Activated T-helper 1 cell treated with anti-CD3 and anti-CD28 coated beads, Interleukin-12 subunit alpha, Interleukin-12 subunit beta, Interleukin-2, Interleukin-4 antibody, amounts not matched to agents 30 ng/mL and 10 ng/mL and 1 ng/mL, durations not matched to agents 14 hours and 24 hours and 36 hours (primary cell): ENCODE data around the gene RTP1. TPM values are rescaled to one million over a fixed set of nuclear protein-coding genes. Genes with fewer than 3 reads are reported as not detected.
"Not testable (repeated sequence)": the region's sequence is repeated elsewhere in the genome, so short reads cannot be mapped to it uniquely, and the experiment has no call there.

Source experiments
- DNase-seq: peaks from one replicate; pipeline ENCODE4 v3.0.0; 2021; ENCODE audit warnings: low spot score
- H3K27ac Mint-ChIP-seq: one replicate; pipeline ENCODE4 v1.8.0; 2021; ENCODE audit warnings: mild to moderate bottlenecking, mixed read lengths
- H3K27me3 Mint-ChIP-seq: one replicate; pipeline ENCODE4 v1.8.0; 2022; ENCODE audit warnings: mild to moderate bottlenecking, moderate library complexity, mixed read lengths; ENCODE audit not compliant: insufficient read depth
- H3K36me3 Mint-ChIP-seq: one replicate; pipeline ENCODE4 v1.8.0; 2021; ENCODE audit warnings: low read depth, mixed read lengths
- H3K4me1 Mint-ChIP-seq: one replicate; pipeline ENCODE4 v1.8.0; 2021; ENCODE audit warnings: low read depth, mixed read lengths
- H3K4me3 Mint-ChIP-seq: one replicate; pipeline ENCODE4 v1.8.0; 2021; ENCODE audit warnings: mild to moderate bottlenecking, moderate library complexity, mixed read lengths
- H3K9me3 Mint-ChIP-seq: one replicate; pipeline ENCODE4 v1.8.0; 2021; ENCODE audit warnings: mixed read lengths
- intact Hi-C: fragments of 100-400 bp; cut with micrococcal nuclease; formaldehyde crosslinking; loops from one replicate; pipeline ENCODE4 v1.15.1; 2024
- total RNA-seq: library from RNA; stranded (reverse); gene quantifications from 2 replicates; pipeline ENCODE4 v1.2.3, GENCODE V29; 2022

Gene RTP1
- total RNA-seq, 1 donor from 2014 or later = not detected

DNA sequence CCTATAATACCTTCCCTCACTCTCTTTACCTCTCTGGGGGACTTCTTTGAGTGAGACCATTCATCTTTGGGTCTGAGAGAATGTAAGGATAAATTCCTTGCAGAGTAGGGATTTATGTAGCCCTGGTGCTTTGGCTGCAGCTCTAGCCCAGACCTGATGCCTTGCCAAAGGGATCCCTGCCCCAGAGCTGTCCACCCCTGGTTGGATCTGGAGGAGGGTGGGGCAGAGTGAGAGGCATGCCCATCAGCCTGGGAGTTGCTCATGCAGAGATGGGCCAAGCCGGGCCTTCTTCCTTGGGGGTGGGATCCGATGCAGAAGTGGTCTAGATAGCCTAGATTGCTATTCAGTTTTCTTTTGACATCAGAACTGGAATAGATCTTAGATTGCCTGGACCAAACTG is 31.5 kb downstream of the RTP1 start:
- H3K36me3 Mint-ChIP-seq = no peaks in the 10 kb centered on the region
- H3K27me3 Mint-ChIP-seq = peaks cover 3% of the 10 kb centered on the region
- no peak overlapping the region for H3K4me3 Mint-ChIP-seq
- H3K9me3 Mint-ChIP-seq = no peaks in the 10 kb centered on the region
- no peak overlapping the region for H3K27ac Mint-ChIP-seq
- intact Hi-C loops = no loop called here
- no peaks in the 10 kb centered on the region for H3K4me1 Mint-ChIP-seq
- DNase-seq = no peak

DNA sequence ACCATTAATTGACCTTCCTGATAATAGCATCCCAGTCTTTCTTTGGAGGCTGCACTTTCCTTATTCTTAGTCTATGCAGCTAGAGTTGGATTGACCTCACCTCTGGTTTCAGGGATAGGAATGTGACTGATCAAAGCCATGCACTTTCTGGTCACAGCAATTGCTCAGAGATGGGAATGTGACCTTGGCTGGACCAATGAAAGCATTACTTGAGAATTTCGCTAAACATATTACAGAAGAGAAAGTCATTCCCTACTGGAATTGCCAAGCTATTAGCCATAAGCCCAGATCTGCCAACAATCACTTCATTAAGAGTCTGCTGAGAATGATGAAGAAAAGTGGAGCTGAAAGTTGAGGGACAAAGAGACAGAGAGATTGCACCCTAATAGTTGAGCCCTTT is 32.7 kb downstream of the RTP1 start:
- H3K27me3 Mint-ChIP-seq = peaks cover 3% of the 10 kb centered on the region
- no peaks in the 10 kb centered on the region for H3K36me3 Mint-ChIP-seq
- intact Hi-C loops = no loop called here
- no peaks in the 10 kb centered on the region for H3K9me3 Mint-ChIP-seq
- no peak for DNase-seq
- H3K4me3 Mint-ChIP-seq = no peak overlapping the region
- H3K27ac Mint-ChIP-seq = no peak overlapping the region
- no peaks in the 10 kb centered on the region for H3K4me1 Mint-ChIP-seq

DNA sequence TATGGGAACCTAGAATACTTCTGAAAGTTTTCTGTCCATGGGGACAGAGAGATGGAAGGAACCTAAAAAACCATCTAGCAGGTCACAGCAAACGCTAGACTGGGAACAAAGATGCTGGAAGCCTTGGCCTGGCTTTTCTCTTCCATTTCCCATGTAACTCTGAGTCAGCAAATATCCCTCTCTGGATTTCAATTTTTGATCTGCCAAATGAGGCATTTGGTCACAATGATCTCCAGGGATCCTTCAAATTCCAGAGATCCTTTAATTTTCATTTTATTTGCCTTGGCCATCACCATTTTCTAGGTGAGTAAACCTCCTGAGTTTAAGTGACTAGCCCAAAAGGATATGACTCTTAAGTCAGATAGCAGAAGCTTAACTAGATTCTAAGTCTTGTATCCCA is 39.7 kb downstream of the RTP1 start:
- H3K9me3 Mint-ChIP-seq = no peaks in the 10 kb centered on the region
- intact Hi-C loops = no loop called here
- no peaks in the 10 kb centered on the region for H3K27me3 Mint-ChIP-seq
- H3K4me3 Mint-ChIP-seq = no peak overlapping the region
- no peaks in the 10 kb centered on the region for H3K4me1 Mint-ChIP-seq
- no peak overlapping the region for H3K27ac Mint-ChIP-seq
- H3K36me3 Mint-ChIP-seq = no peaks in the 10 kb centered on the region
- DNase-seq = no peak

DNA sequence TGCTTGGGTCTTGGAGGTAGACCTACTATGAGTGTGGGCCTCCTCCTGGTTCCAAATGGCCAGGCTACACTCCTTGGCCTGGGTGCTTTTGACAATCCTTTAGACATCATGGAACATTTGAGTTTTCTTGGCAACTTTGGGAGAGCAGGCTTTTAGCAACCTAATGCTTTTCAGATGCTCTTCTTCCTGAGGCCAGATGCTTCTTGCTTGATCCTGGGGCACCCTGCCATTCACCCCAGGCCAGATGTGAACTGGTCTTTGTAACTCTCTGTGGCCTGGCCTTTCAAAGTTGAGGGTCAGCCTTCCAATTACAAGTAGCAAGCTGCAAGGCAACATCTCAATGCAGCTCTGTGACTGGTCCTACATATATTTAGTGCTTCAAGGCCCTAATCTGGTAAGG is 40.5 kb downstream of the RTP1 start:
- Mint-ChIP-seq H3K36me3 (no peaks in the 10 kb centered on the region), H3K27ac (no peak overlapping the region), H3K4me3 (no peak overlapping the region), H3K4me1 (no peaks in the 10 kb centered on the region), H3K27me3 (no peaks in the 10 kb centered on the region), H3K9me3 (no peaks in the 10 kb centered on the region)
- no peak for DNase-seq
- intact Hi-C loops = no loop called here

DNA sequence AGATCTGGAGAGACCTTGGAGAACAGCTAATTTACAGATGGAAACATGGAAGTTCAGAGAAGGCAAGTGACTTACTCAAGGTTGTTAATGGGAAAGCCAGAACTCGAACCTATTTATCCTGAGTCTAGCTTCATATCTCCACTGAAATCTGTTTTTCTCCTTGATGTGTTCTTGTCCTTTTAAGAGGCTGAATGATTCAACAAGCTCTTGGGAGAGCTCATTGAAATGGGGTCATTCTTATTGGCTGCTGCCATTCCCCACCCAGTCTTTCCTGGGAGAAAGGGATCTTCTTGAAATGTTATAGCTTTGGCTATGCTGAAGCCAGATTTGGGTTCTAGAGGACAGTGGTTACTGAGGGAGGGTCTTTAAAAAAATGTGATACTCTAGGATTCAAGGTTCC is 41.0 kb downstream of the RTP1 start:
- Mint-ChIP-seq H3K27me3 (no peaks in the 10 kb centered on the region), H3K27ac (no peak overlapping the region), H3K4me3 (no peak overlapping the region), H3K4me1 (no peaks in the 10 kb centered on the region), H3K9me3 (no peaks in the 10 kb centered on the region), H3K36me3 (no peaks in the 10 kb centered on the region)
- intact Hi-C loops = no loop called here
- no peak for DNase-seq

DNA sequence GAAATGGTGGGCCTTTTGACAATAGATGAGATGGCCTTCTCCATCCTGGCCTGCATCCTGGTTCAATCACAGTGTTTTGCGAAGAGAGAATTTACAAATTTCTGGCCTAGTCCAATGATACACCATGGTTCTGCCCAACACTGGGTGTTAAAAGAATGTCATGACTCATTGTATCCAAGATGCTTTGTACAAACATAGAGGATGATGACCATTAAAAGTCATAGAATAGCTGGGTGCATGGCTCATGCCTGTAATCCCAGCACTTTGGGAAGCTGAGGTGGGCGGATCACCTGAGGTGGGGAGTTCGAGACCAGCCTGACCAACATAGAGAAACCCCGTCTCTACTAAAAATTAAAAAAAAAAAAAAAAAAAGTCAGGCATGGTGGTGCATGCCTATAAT is 41.5 kb downstream of the RTP1 start:
- not testable (repeated sequence) for H3K36me3 Mint-ChIP-seq

DNA sequence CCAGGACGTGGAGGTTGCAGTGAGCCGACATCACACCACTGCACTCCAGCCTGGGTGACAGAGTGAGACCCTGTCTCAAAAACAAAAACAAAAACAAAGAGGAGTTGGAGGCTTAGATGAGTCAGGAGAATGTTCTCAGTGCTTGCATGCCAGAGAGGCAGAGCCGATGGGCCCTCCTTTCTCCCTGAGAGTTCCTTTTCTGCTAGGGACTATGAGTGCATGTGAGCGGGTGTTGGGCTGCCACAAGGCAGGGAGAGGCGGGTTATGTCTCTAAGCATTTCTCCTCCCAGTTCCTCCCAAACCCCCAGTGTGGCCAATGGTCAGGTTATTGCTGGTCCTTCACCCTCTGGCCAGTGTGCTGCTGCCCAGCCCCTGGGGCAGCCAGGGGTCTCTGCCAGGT is 45.1 kb downstream of the RTP1 start:
- intact Hi-C loops = no loop called here
- Mint-ChIP-seq H3K9me3 (no peaks in the 10 kb centered on the region), H3K27me3 (no peaks in the 10 kb centered on the region), H3K4me1 (peaks cover 5% of the 10 kb centered on the region), H3K27ac (no peak overlapping the region), H3K4me3 (no peak overlapping the region), H3K36me3 (no peaks in the 10 kb centered on the region)
- no peak for DNase-seq

More for the DNA sequence above, 41.5 kb downstream of the RTP1 start:
- H3K9me3 Mint-ChIP-seq, intact Hi-C loops, H3K27ac Mint-ChIP-seq, H3K4me3 Mint-ChIP-seq, H3K27me3 Mint-ChIP-seq, H3K4me1 Mint-ChIP-seq, DNase-seq: not testable (repeated sequence)

DNA sequence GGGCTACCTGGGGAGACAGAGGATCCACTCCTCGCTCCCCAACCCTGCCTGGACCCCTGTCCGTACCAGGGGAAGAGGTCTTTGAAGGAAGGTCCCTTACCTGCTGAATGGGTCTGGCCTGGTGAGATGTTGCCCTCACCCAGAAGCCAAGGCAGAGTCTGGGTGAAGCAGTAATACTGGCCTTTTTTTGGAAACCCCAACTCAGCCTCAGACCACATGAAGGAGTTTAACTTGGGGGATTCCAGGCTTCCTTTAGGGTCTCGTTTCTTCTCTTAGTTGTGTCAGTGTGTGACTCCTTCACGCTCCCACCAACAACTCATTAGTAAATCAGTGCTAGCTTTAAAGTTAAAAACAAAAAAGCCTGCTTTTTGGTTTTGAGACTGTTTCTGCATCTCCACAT is 45.6 kb downstream of the RTP1 start:
- Mint-ChIP-seq H3K4me1 (peaks cover 6% of the 10 kb centered on the region), H3K4me3 (no peak overlapping the region), H3K36me3 (no peaks in the 10 kb centered on the region), H3K27me3 (no peaks in the 10 kb centered on the region), H3K9me3 (no peaks in the 10 kb centered on the region), H3K27ac (no peak overlapping the region)
- DNase-seq = no peak
- intact Hi-C loops = no loop called here

DNA sequence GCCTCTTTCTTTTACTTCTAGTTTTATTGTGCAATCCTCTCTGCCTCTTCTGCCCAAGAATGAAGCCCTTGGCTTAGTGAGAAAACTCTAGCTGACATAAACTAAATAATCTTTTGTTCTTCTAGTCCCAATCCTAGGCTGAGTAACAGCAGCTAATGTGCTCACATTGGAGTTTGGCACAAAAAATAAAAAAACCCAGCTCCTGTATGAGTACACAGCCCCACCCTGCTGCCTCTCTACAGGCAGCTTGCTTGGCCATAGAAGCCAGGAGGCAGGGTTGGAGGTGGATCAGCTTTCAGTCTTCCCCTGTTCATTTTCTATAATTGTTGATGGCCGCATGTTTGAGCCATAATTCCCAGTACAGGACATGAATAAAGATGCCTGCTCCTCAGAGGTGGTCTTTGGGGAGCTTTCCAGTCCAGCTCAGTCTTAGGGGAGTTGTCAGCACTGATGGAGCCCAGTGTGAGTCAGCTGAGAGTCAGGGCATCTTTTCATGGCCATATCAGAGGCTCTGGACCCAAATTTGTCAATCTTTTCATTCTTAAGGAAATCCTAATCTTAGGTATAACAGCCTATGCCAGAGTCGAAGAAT is 46.7 kb downstream of the RTP1 start:
- Mint-ChIP-seq H3K4me3 (no peak overlapping the region), H3K9me3 (no peaks in the 10 kb centered on the region), H3K27ac (no peak overlapping the region), H3K36me3 (no peaks in the 10 kb centered on the region), H3K27me3 (peaks cover 2% of the 10 kb centered on the region), H3K4me1 (peaks cover 6% of the 10 kb centered on the region)
- DNase-seq = no peak
- intact Hi-C loops = no loop called here

DNA sequence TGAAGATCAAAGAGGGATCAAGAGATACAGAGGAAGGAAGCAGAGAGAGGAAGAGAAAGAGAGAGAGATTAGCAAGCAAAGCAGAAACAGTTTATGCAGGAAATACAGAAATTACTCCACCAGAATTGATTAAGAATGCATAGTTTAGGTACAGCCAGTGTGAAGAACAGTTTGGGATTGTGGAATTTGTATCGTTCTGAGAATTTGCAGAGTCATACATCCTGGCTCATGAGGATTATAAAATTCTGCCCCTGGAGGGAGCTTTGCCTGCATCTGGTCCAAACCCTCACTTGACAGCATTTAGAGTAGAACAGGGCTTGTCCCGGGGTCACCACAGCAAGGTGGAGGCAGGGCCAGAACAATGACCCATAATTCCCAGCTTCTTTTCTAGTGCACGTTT is 50.1 kb downstream of the RTP1 start:
- intact Hi-C loops = no loop called here
- Mint-ChIP-seq H3K9me3 (no peaks in the 10 kb centered on the region), H3K36me3 (no peaks in the 10 kb centered on the region), H3K27ac (no peak overlapping the region), H3K4me3 (no peak overlapping the region), H3K4me1 (peaks cover 6% of the 10 kb centered on the region), H3K27me3 (peaks cover 2% of the 10 kb centered on the region)
- DNase-seq = no peak

Other genes starting within 250 kb of the RTP1 start
- gene RPL39L, start 58.0 kb upstream of the RTP1 start, total RNA-seq = 7.5 and 8.3 TPM in 2 replicates
- not detected in 2 replicates for gene MASP1, start 94.3 kb downstream of the RTP1 start, total RNA-seq
- gene RTP4, start 170.9 kb downstream of the RTP1 start, total RNA-seq = 3.4 and 4.0 TPM in 2 replicates